Esophagus squamous epithelium (tissue), 5 donors: ENCODE results near the gene ATG2A. TPM values are rescaled to one million over a fixed set of nuclear protein-coding genes. Genes with fewer than 3 reads are reported as not detected.

Experiments
- DNase-seq: peaks from one replicate; lab custom pipeline; 2025; lab: John Stamatoyannopoulos, UW
- H3K27ac ChIP-seq, 4 donors: fragments of 200-600 bp; sonication (generic); one replicate each; pipeline ENCODE4 v1.5.1; 2016 to 2019; ENCODE audit warnings: mild to moderate bottlenecking in 1 of 4
- H3K27me3 ChIP-seq, 4 donors: fragments of 200-600 bp; sonication (generic); 1 replicate in 3 of 4; 2 replicates in 1 of 4; pipeline versions ENCODE4 v1.5.1 to v1.6.0; 2017 to 2021; ENCODE audit warnings: antibody characterized with exemption in 1 of 4
- H3K36me3 ChIP-seq, 3 donors: fragments of 200-600 bp; sonication (generic); one replicate each; pipeline ENCODE4 v1.5.1; 2016 to 2019
- H3K4me1 ChIP-seq, 3 donors: fragments of 200-600 bp; sonication (generic); one replicate each; pipeline ENCODE4 v1.5.1; 2017 to 2019
- H3K4me3 ChIP-seq, 4 donors: fragments of 200-600 bp; sonication (generic); 1 replicate in 3 of 4; 2 replicates in 1 of 4; pipeline ENCODE4 v1.5.1; 2016 to 2019; ENCODE audit warnings: mild to moderate bottlenecking in 2 of 4, moderate library complexity in 1 of 4
- H3K9me3 ChIP-seq, 3 donors: fragments of 200-600 bp; sonication (generic); one replicate each; pipeline ENCODE4 v1.5.1; 2016 to 2019
- POLR2A ChIP-seq, 4 donors: fragments of 450-650 bp; IDR thresholded peaks; one replicate each; pipeline ENCODE4 v1.6.1; 2017; ENCODE audit warnings: antibody characterized with exemption in 4 of 4, mild to moderate bottlenecking in 4 of 4, moderate library complexity in 3 of 4
- WGBS, 2 donors: methylation state at CpG; one replicate each; pipeline ENCODE4 v1.1.5; 2018; 5-methylcytosine and 5-hydroxymethylcytosine counted together
- intact Hi-C: fragments of 100-400 bp; cut with DNase I; formaldehyde crosslinking; loops from one replicate; pipeline ENCODE4 v1.15.0; 2022
- total RNA-seq, 4 donors: library from RNA; depleted of rRNA; stranded (reverse); fragments of >200 nt; gene quantifications; one replicate each; pipeline ENCODE4 v1.1.0, GENCODE V29; 2016
- TF ChIP-seq, protein P1 (sequence below), 6 experiments: fragments of 450-650 bp in 4 of 6; fragments of 200-600 bp in 2 of 6; sonication (generic) in 2 of 6; IDR thresholded peaks; one replicate each; pipeline ENCODE4 v1.5.1; 2016 to 2019; ENCODE audit warnings: antibody characterized with exemption in 6 of 6, mild to moderate bottlenecking in 4 of 6, moderate library complexity in 4 of 6
- donor health status: DM: yes; HTN: yes; CAD: no.

The ATG2A gene
- total RNA-seq, 4 donors from 2014 or later: 14.1 to 26.1 (median 19.6) TPM

- no peak overlapping the region for H3K4me3 ChIP-seq
- 96 to 100% methylated on average over 2 to 8 of the region's 19 CpGs for WGBS, 2 donors
Measured at GRCh38 chr11:64897381-64898075, 19.5 kb downstream of the ATG2A start.

DNA sequence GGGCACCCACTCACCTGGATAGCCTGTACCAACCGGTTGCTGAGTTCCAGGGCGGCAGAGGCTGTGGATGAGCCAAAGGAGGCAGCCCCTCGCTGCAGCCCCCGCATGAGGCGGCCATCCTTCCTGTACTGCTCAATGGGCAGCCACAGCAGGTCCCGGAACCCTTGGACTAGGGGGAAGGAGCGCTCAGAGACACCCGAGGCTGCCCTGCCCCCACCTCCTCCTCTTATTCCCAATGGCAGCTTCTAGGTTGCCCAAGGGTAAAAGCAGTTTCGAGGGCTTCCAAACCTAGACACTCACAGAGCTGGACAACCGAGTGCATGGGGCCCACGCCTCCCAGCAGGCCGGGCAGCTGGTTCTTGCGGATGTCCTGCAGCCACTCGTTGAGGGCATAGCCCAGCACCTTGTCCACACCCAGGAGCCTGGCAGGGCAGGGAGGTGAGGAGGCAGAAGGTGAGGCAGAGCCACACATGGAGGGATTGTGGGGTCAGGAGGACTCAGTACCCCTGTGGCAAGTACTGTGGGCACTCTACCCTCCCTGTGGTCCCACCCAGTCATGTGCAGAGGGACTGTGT lies 20.5 kb downstream of the ATG2A start:
- Histone ChIP-seq H3K36me3 (peaks cover 15 to 71% (median 15%) of the 10 kb centered on the region in 3 donors), H3K4me1 (peaks cover 0 to 24% (median 5%) of the 10 kb centered on the region in 3 donors), H3K27me3 (no peaks in the 10 kb centered on the region), H3K27ac (no peak overlapping the region), H3K9me3 (no peaks in the 10 kb centered on the region), H3K4me3 (no peak overlapping the region)
- TF ChIP-seq POLR2A (IDR thresholded peaks at IDR 0.05): no peak
- TF ChIP-seq, protein P1, sequence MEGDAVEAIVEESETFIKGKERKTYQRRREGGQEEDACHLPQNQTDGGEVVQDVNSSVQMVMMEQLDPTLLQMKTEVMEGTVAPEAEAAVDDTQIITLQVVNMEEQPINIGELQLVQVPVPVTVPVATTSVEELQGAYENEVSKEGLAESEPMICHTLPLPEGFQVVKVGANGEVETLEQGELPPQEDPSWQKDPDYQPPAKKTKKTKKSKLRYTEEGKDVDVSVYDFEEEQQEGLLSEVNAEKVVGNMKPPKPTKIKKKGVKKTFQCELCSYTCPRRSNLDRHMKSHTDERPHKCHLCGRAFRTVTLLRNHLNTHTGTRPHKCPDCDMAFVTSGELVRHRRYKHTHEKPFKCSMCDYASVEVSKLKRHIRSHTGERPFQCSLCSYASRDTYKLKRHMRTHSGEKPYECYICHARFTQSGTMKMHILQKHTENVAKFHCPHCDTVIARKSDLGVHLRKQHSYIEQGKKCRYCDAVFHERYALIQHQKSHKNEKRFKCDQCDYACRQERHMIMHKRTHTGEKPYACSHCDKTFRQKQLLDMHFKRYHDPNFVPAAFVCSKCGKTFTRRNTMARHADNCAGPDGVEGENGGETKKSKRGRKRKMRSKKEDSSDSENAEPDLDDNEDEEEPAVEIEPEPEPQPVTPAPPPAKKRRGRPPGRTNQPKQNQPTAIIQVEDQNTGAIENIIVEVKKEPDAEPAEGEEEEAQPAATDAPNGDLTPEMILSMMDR (IDR thresholded peaks at IDR 0.05): no peak
- no peak for DNase-seq
- intact Hi-C loops: no loop called here
- 100% methylated on average over 1 of the region's 14 CpGs; no CpG with 5 or more reads in 1 of the 2 donors for WGBS, 2 donors

More at GRCh38 chr11:64897381-64898075, 19.5 kb downstream of the ATG2A start:
- H3K27me3 ChIP-seq: no peaks in the 10 kb centered on the region
- H3K36me3 ChIP-seq: peaks cover 24 to 81% (median 25%) of the 10 kb centered on the region in 3 donors
- H3K4me1 ChIP-seq: peaks cover 0 to 24% (median 5%) of the 10 kb centered on the region in 3 donors
- TF ChIP-seq, protein P1 (IDR thresholded peaks at IDR 0.05): no peak
- TF ChIP-seq POLR2A (IDR thresholded peaks at IDR 0.05): no peak
- intact Hi-C loops: no loop called here
- no peaks in the 10 kb centered on the region for H3K9me3 ChIP-seq
- DNase-seq: no peak
- H3K27ac ChIP-seq: no peak overlapping the region

GRCh38 chr11:64894812-64895452 lies 22.1 kb downstream of the ATG2A start:
- intact Hi-C loops: loop anchor here (5.0 kb wide), 1 partner anchor 48 kb away; no protein-coding TSS in a partner anchor
- Histone ChIP-seq H3K27ac (no peak overlapping the region), H3K9me3 (no peaks in the 10 kb centered on the region), H3K4me1 (peaks cover 0 to 15% (median 0%) of the 10 kb centered on the region in 3 donors), H3K27me3 (no peaks in the 10 kb centered on the region), H3K36me3 (peaks cover 15 to 55% (median 15%) of the 10 kb centered on the region in 3 donors), H3K4me3 (no peak overlapping the region)
- 71 to 87% methylated on average over 5 to 13 of the region's 39 CpGs for WGBS, 2 donors
- no peak for DNase-seq
- no peak for TF ChIP-seq POLR2A (IDR thresholded peaks at IDR 0.05)

GRCh38 chr11:64894070-64894811 lies 22.8 kb downstream of the ATG2A start:
- H3K36me3 ChIP-seq: peaks cover 15 to 48% (median 15%) of the 10 kb centered on the region in 3 donors
- no peak overlapping the region for H3K4me3 ChIP-seq
- H3K4me1 ChIP-seq: peaks cover 0 to 14% (median 0%) of the 10 kb centered on the region in 3 donors
- H3K9me3 ChIP-seq: no peaks in the 10 kb centered on the region
- TF ChIP-seq, protein P1 (IDR thresholded peaks at IDR 0.05): peak; percentile 85 to 93 (median 86)
- TF ChIP-seq POLR2A (IDR thresholded peaks at IDR 0.05): no peak
- no peak overlapping the region for H3K27ac ChIP-seq
- WGBS, 2 donors: 35 to 48% methylated on average over 3 to 4 of the region's 14 CpGs
- DNase-seq: no peak
- intact Hi-C loops: loop anchor here (5.0 kb wide), 1 partner anchor 47 kb away; no protein-coding TSS in a partner anchor
- no peaks in the 10 kb centered on the region for H3K27me3 ChIP-seq
